Measurements from ENCODE around the gene ABI3. TPM values are rescaled to one million over a fixed set of nuclear protein-coding genes. Genes with fewer than 3 reads are reported as not detected.
"Not testable (repeated sequence)": the region's sequence is repeated elsewhere in the genome, so short reads cannot be mapped to it uniquely, and the experiment has no call there.

ABI3 gene
- total RNA-seq, 6 donors from 2014 or later: 8.5 to 38.4 (median 27.3) TPM

DNA sequence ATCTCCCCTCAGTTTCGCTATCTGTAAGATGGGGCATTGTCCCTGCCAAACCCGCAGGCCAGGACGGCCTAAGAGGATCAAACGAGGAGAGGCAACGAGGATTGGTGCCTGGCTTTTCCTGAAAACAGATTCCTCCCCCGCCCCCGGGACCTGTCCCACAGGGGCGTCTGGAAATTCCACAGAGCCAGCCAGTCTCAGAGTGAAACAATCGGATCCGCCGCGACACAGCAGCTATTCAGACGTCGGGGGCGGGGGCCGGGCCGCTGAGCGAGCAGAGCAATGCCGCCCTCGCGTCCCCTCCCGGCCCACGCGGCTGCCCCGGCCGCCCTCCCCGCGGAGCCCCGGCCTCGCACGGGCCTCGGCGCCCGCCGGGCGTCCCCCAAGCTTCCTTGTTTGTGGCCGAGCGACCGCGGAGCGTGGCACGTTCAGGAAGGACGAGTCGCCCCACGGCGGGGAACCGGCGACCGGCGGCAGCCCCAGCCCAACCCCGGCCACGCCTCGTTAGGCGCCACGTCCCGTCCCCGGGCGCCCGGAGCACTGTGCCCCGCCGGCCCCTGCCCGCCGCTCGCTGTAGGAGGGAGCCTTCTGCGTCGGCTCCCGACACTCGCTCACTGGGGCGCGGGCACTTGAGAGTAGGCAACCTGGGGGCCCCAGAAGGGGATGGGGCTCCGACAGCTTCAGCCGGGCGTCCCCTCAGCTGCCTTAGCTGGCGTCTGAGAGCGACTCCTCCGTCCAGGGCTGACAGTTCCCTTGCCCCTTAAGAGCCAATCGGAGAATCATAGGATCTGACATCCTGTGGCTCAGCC, 49.7 kb downstream of the ABI3 start:
- no peaks in the 10 kb centered on the region for H3K27me3 ChIP-seq
- H3K27ac ChIP-seq: peak overlapping the region; percentile 81 to 88 (median 81)
- DNase-seq (peak; percentile 78 to 93), ATAC-seq (ENCODE audit: low FRiP score in 2 of 2) (peak; percentile 80 to 91)
- H3K9me3 ChIP-seq: no peaks in the 10 kb centered on the region
- 3 to 15% methylated on average over 5 to 30 of the region's 77 CpGs for WGBS, 2 donors
- H3K4me3 ChIP-seq: peak overlapping the region; percentile 3 to 66 (median 55)
- no peaks in the 10 kb centered on the region for H3K36me3 ChIP-seq
- H3K4me1 ChIP-seq: peaks cover 7 to 18% (median 12%) of the 10 kb centered on the region in 4 donors
- TF ChIP-seq CTCF (IDR thresholded peaks at IDR 0.05) (no peak), EP300 (IDR thresholded peaks at IDR 0.05) (no peak), POLR2AphosphoS5 (IDR thresholded peaks at IDR 0.05) (peak in 1 of 2 donors; percentile 57), POLR2A (IDR thresholded peaks at IDR 0.05) (peak in 2 of 4 donors; percentile 24 to 75)

DNA sequence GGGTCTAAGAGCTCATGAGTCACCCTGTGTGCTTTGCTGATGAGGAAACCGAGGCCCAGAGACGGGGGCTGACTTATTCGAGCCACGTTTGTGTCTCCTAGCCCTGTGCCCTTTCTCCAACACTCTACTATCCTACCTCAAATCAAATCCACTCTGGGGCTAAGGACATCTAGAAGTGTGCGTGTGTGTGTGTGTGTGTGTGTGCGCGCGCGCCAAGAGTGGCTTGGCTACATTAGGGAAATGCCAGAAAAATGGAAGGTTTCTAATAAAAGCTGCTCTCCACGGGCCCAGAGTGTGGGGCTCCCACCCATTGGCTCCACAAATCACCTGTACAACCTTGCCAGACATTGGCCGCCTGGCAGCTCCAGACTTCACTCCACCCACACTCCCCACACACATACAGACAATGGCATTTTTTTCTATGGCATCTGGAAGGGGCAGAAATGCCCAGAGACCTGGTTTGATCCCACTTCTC, 50.3 kb downstream of the ABI3 start:
- Histone ChIP-seq H3K27ac (peak overlapping the region; percentile 81 to 88 (median 81)), H3K4me1 (peaks cover 7 to 18% (median 12%) of the 10 kb centered on the region in 4 donors), H3K4me3 (peak overlapping the region in 3 of 4 donors; percentile 47 to 66 (median 63)), H3K9me3 (no peaks in the 10 kb centered on the region), H3K36me3 (no peaks in the 10 kb centered on the region), H3K27me3 (no peaks in the 10 kb centered on the region)
- 29 to 41% methylated on average over 11 of the region's 11 CpGs for WGBS, 2 donors
- no peak for ATAC-seq (ENCODE audit: low FRiP score in 2 of 2)
- peak; percentile 23 to 50 for DNase-seq
- TF ChIP-seq POLR2A (IDR thresholded peaks at IDR 0.05) (no peak), POLR2AphosphoS5 (IDR thresholded peaks at IDR 0.05) (no peak), CTCF (IDR thresholded peaks at IDR 0.05) (no peak), EP300 (IDR thresholded peaks at IDR 0.05) (no peak)

DNA sequence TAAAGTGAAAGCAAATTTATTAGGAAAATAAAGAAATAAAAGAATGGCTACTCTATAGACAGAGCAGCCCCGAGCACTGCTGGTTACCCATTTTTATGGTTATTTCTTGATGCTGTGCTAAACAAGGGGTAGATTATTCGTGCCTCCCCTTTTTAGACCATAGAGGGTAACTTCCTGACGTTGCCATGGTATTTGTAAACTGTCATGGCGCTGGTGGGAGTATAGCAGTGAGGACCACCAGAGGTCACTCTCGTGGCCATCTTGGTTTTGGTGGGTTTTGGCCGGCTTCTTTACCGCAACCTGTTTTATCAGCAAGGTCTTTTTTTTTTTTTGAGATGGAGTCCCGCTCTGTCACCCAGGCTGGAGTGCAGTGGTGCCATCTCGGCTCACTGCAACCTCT, 51.0 kb downstream of the ABI3 start:
- H3K4me3 ChIP-seq; H3K27me3 ChIP-seq; H3K36me3 ChIP-seq; DNase-seq; ATAC-seq (ENCODE audit: low FRiP score in 2 of 2); H3K27ac ChIP-seq; H3K9me3 ChIP-seq: not testable (repeated sequence)
- H3K4me1 ChIP-seq: peaks cover 7 to 18% (median 12%) of the 10 kb centered on the region in 4 donors
- 75 to 91% methylated on average over 9 of the region's 9 CpGs for WGBS, 2 donors

DNA sequence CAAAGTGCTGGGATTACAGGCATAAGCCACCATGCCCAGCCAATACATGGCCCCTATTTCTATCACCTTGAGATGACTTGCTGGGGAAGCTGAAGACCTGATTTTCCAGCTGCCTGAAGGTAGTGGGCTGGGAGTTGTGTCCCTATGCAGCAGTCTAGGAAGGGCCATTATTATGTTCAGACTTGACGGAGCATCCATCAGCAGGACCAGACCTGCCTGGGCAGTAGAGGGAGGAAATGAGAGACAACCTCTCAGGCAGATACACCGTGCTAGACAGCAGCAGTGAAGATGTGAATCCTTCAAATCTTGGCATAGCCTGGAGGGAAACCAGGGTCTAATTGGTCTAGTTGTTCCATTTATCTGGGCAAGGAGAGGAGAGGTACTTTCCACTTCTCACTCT, 55.7 kb downstream of the ABI3 start:
- no peak overlapping the region for H3K4me3 ChIP-seq
- no peak for ATAC-seq (ENCODE audit: low FRiP score in 2 of 2)
- H3K27ac ChIP-seq: no peak overlapping the region
- no peaks in the 10 kb centered on the region for H3K27me3 ChIP-seq
- WGBS, 2 donors: 81 to 83% methylated on average over 2 of the region's 2 CpGs
- peaks cover 0 to under 1% (median 0%) of the 10 kb centered on the region in 4 donors for H3K4me1 ChIP-seq
- no peaks in the 10 kb centered on the region for H3K9me3 ChIP-seq
- TF ChIP-seq POLR2AphosphoS5 (IDR thresholded peaks at IDR 0.05): no peak
- TF ChIP-seq POLR2A (IDR thresholded peaks at IDR 0.05): no peak
- no peak for TF ChIP-seq EP300 (IDR thresholded peaks at IDR 0.05)
- TF ChIP-seq CTCF (IDR thresholded peaks at IDR 0.05): no peak
- no peak for DNase-seq
- no peaks in the 10 kb centered on the region for H3K36me3 ChIP-seq

DNA sequence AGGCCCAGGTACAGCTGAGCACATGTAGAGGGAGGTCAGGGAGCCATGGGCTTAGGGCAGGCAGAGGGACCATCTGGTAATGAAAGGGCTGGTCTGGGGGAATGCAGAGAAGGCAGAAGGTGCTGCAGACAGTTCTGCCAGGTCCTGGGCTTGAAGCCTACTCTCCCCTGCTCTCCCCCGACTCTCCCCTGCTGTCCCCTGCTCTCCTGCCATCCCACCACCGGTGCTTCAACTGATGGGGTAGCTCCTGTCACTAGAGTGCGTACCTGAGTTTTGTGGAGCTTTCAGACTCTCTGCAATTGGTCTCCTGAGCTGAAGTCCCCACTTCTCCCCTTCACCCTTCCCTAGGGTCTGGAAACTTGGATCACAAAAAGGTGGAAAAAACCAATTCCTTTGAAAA, 57.4 kb downstream of the ABI3 start:
- 72 to 91% methylated on average over 3 of the region's 3 CpGs for WGBS, 2 donors
- no peaks in the 10 kb centered on the region for H3K9me3 ChIP-seq
- H3K4me3 ChIP-seq: no peak overlapping the region
- H3K4me1 ChIP-seq: no peaks in the 10 kb centered on the region
- TF ChIP-seq EP300 (IDR thresholded peaks at IDR 0.05) (no peak), POLR2AphosphoS5 (IDR thresholded peaks at IDR 0.05) (no peak), CTCF (IDR thresholded peaks at IDR 0.05) (no peak), POLR2A (IDR thresholded peaks at IDR 0.05) (no peak)
- H3K36me3 ChIP-seq: no peaks in the 10 kb centered on the region
- ATAC-seq (ENCODE audit: low FRiP score in 2 of 2): peak in 1 of 2 donors; percentile 49
- no peaks in the 10 kb centered on the region for H3K27me3 ChIP-seq
- DNase-seq: no peak
- no peak overlapping the region for H3K27ac ChIP-seq
